Endodermal cell (in vitro differentiated cells): Measurements from ENCODE around the gene GCH1. TPM values are rescaled to one million over a fixed set of nuclear protein-coding genes. Genes with fewer than 3 reads are reported as not detected.

ENCODE experiments used
- DNase-seq: peaks from one replicate; pipeline ENCODE4 v3.0.0-alpha.2; 2017
- H3K27ac ChIP-seq: 2 replicates; pipeline ENCODE4 v1.5.1; 2013; ENCODE audit warnings: mild to moderate bottlenecking, low read depth, low read length, moderate library complexity
- H3K27me3 ChIP-seq: 2 replicates; pipeline ENCODE4 v1.6.1; 2013; ENCODE audit warnings: mild to moderate bottlenecking, low read length, moderate library complexity; ENCODE audit not compliant: insufficient read depth, control insufficient read depth, poor library complexity, severe bottlenecking
- H3K36me3 ChIP-seq: 2 replicates; pipeline ENCODE4 v1.7.0; 2013; ENCODE audit warnings: mild to moderate bottlenecking, low read length, moderate library complexity; ENCODE audit not compliant: control insufficient read depth, insufficient read depth
- H3K4me1 ChIP-seq: one replicate; pipeline ENCODE4 v1.7.0; 2013; ENCODE audit warnings: low read length; ENCODE audit not compliant: control insufficient read depth, insufficient read depth
- H3K4me3 ChIP-seq: 2 replicates; pipeline ENCODE4 v1.5.1; 2013; ENCODE audit warnings: mild to moderate bottlenecking, low read length, moderate library complexity
- H3K9ac ChIP-seq: 2 replicates; pipeline ENCODE4 v1.6.1; 2013; ENCODE audit warnings: mild to moderate bottlenecking, low read length, moderate library complexity; ENCODE audit not compliant: poor library complexity, severe bottlenecking; ENCODE audit errors: extremely low read depth
- H3K9me3 ChIP-seq: 2 replicates; pipeline ENCODE4 v1.6.1; 2013; ENCODE audit warnings: mild to moderate bottlenecking, low read length, moderate library complexity; ENCODE audit not compliant: control insufficient read depth
- H3K27ac Mint-ChIP-seq: 2 replicates; pipeline ENCODE4 v1.8.0; 2020; ENCODE audit warnings: mixed read lengths
- H3K27me3 Mint-ChIP-seq: 2 replicates; pipeline ENCODE4 v1.8.0; 2021; ENCODE audit warnings: mild to moderate bottlenecking, mixed read lengths; ENCODE audit not compliant: insufficient read depth
- H3K36me3 Mint-ChIP-seq: 2 replicates; pipeline ENCODE4 v1.8.0; 2020; ENCODE audit warnings: low read depth, mixed read lengths
- H3K4me1 Mint-ChIP-seq: 2 replicates; pipeline ENCODE4 v1.8.0; 2020; ENCODE audit warnings: mixed read lengths
- H3K4me3 Mint-ChIP-seq: 2 replicates; pipeline ENCODE4 v1.8.0; 2020; ENCODE audit warnings: mild to moderate bottlenecking, moderate library complexity, mixed read lengths
- H3K9me3 Mint-ChIP-seq: 2 replicates; pipeline ENCODE4 v1.8.0; 2020; ENCODE audit warnings: mild to moderate bottlenecking, mixed read lengths
- WGBS, 2 experiments: methylation state at CpG; one replicate each; pipeline versions ENCODE4 v1.1.5 to v1.1.7; 2013; ENCODE audit warnings: missing lambda C conversion rate in 2 of 2, mixed read lengths in 1 of 2; ENCODE audit not compliant: insufficient coverage in 1 of 2, insufficient read length in 1 of 2; 5-methylcytosine and 5-hydroxymethylcytosine counted together
- total RNA-seq, 2 donors: library from RNA; stranded (reverse); fragmentation: NEBNext Ultra II Directional in 1 of 2; extraction: Animal tissue kit (Norgen Biotek cat#: 25700) in 1 of 2; gene quantifications; 2 replicates in 1 of 2; 3 replicates in 1 of 2; pipeline ENCODE4 v1.2.1, GENCODE V29; 2021
- TF ChIP-seq, protein P1 (sequence below): fragments of 200-600 bp; sonication (generic); conservative IDR thresholded peaks from 2 replicates; pipeline ENCODE4 v1.5.0; 2021; ENCODE audit warnings: antibody characterized with exemption, mild to moderate bottlenecking

GCH1 gene
- total RNA-seq, 2 donors from 2014 or later, result 18.3 to 18.7 TPM

DNA sequence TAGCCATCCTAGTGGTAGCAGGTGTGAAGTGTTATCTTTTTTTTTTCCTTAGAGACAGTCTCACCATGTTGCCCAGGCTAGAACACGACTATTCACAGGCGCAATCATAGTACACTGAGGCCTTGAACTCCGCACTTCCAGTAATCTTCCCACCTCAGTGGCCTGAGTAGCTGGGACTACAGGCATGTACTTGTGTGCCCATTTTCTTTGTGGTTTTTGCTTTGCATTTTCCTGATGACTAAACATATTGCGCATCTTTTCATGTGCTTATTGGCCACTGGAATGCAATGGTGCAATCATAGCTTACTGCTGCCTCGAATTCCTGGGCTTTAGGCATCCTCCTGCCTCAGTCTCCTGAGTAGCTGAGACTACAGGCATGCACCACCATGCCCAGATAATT is 33.3 kb upstream of the GCH1 start:
- Mint-ChIP-seq H3K36me3 (peaks cover 17% of the 10 kb centered on the region), H3K27me3 (no peaks in the 10 kb centered on the region), H3K4me1 (no peaks in the 10 kb centered on the region), H3K9me3 (no peaks in the 10 kb centered on the region), H3K27ac (no peak overlapping the region), H3K4me3 (no peak overlapping the region)
- H3K9ac ChIP-seq, result no peak overlapping the region
- H3K9me3 ChIP-seq, result no peaks in the 10 kb centered on the region
- no peaks in the 10 kb centered on the region for H3K4me1 ChIP-seq
- DNase-seq, result no peak
- H3K36me3 ChIP-seq, result peaks cover 22% of the 10 kb centered on the region
- no peak overlapping the region for H3K27ac ChIP-seq
- TF ChIP-seq, protein P1, sequence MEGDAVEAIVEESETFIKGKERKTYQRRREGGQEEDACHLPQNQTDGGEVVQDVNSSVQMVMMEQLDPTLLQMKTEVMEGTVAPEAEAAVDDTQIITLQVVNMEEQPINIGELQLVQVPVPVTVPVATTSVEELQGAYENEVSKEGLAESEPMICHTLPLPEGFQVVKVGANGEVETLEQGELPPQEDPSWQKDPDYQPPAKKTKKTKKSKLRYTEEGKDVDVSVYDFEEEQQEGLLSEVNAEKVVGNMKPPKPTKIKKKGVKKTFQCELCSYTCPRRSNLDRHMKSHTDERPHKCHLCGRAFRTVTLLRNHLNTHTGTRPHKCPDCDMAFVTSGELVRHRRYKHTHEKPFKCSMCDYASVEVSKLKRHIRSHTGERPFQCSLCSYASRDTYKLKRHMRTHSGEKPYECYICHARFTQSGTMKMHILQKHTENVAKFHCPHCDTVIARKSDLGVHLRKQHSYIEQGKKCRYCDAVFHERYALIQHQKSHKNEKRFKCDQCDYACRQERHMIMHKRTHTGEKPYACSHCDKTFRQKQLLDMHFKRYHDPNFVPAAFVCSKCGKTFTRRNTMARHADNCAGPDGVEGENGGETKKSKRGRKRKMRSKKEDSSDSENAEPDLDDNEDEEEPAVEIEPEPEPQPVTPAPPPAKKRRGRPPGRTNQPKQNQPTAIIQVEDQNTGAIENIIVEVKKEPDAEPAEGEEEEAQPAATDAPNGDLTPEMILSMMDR, result no peak
- H3K27me3 ChIP-seq, result no peaks in the 10 kb centered on the region
- H3K4me3 ChIP-seq, result no peak overlapping the region
- 91 to 96% methylated on average over 5 of the region's 5 CpGs for WGBS, 2 experiments

DNA sequence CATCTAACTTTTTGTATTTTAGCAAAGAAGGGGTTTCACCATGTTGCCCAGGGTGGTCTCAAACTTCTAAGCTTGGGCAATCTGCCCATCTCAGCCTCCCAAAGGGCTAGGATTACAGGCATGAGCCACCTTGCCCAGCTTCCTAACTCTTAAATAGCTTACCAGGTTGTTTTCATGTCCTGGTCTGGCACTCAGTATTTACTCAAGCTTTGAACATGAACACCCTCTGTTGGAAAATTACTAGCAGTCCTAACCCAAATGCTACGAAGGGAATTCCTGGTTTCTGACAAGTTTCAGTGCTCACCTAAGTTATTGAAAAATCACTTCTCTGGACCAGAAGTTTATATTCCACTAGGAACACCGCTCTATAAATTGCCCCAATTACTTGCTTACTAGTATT is 32.5 kb upstream of the GCH1 start:
- TF ChIP-seq, protein P1, result no peak
- peaks cover 12% of the 10 kb centered on the region for H3K36me3 Mint-ChIP-seq
- no peaks in the 10 kb centered on the region for H3K9me3 Mint-ChIP-seq
- H3K4me1 Mint-ChIP-seq, result no peaks in the 10 kb centered on the region
- Histone ChIP-seq H3K36me3 (peaks cover 14% of the 10 kb centered on the region), H3K9me3 (no peaks in the 10 kb centered on the region), H3K27me3 (no peaks in the 10 kb centered on the region), H3K4me1 (no peaks in the 10 kb centered on the region), H3K4me3 (no peak overlapping the region), H3K27ac (no peak overlapping the region), H3K9ac (no peak overlapping the region)
- no peak for DNase-seq
- H3K27ac Mint-ChIP-seq, result no peak overlapping the region
- H3K4me3 Mint-ChIP-seq, result no peak overlapping the region
- no peaks in the 10 kb centered on the region for H3K27me3 Mint-ChIP-seq
- WGBS, 2 experiments, result 44 to 45% methylated on average over 2 of the region's 2 CpGs

DNA sequence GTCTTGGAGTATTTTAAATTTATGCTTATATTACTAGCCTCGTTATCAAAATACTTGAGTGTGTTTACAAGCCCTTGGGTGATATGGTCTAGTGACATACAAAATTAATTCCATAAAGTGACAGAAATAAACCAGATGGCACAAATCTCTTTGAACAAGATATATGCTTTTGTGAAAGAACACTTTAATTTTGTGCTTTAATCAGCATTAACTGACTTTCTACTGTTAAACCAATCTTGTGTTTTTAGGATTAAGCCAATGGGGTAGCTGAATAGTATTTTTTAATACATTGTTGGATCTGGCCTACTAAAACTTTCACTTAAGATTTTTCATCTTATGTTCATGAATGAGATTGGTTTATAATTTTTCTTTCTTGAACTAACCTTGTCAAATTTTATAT is 30.4 kb upstream of the GCH1 start:
- TF ChIP-seq, protein P1, result no peak
- WGBS, 2 experiments, result no CpG with 5 or more reads among the region's 1 CpG
- Mint-ChIP-seq H3K9me3 (no peaks in the 10 kb centered on the region), H3K27me3 (no peaks in the 10 kb centered on the region), H3K4me3 (no peak overlapping the region), H3K4me1 (no peaks in the 10 kb centered on the region), H3K27ac (no peak overlapping the region), H3K36me3 (peaks cover 10% of the 10 kb centered on the region)
- Histone ChIP-seq H3K27ac (no peak overlapping the region), H3K4me1 (no peaks in the 10 kb centered on the region), H3K9ac (no peak overlapping the region), H3K36me3 (no peaks in the 10 kb centered on the region), H3K27me3 (no peaks in the 10 kb centered on the region), H3K4me3 (no peak overlapping the region), H3K9me3 (no peaks in the 10 kb centered on the region)
- no peak for DNase-seq
